Tibial artery (tissue), 4 donors: ENCODE measurements around the gene IFI6.
"Not testable (repeated sequence)": the region's sequence is repeated elsewhere in the genome, so short reads cannot be mapped to it uniquely, and the experiment has no call there.

Experiments used
- DNase-seq, 2 donors: peaks; one replicate each; pipeline ENCODE4 v3.0.0-alpha.2; 2019
- H3K27ac ChIP-seq, 2 donors: fragments of 200-600 bp; sonication (generic) in 1 of 2; 1 replicate in 1 of 2; 2 replicates in 1 of 2; pipeline ENCODE4 v1.5.1; 2018 to 2019; ENCODE audit warnings: mild to moderate bottlenecking in 1 of 2
- H3K27me3 ChIP-seq, 2 donors: fragments of 200-600 bp; sonication (generic) in 1 of 2; one replicate each; pipeline versions ENCODE4 v1.5.1 to v1.6.0; 2016 to 2019
- H3K36me3 ChIP-seq, 3 donors: fragments of 200-600 bp; sonication (generic) in 2 of 3; one replicate each; pipeline ENCODE4 v1.5.1; 2016 to 2019; ENCODE audit warnings: mild to moderate bottlenecking in 2 of 3
- H3K4me1 ChIP-seq, 4 donors: fragments of 200-600 bp; sonication (generic) in 2 of 4; 1 replicate in 3 of 4; 2 replicates in 1 of 4; pipeline ENCODE4 v1.5.1; 2016 to 2019
- H3K4me3 ChIP-seq, 2 donors: fragments of 200-600 bp; sonication (generic) in 1 of 2; 1 replicate in 1 of 2; 2 replicates in 1 of 2; pipeline ENCODE4 v1.5.1; 2018 to 2019; ENCODE audit warnings: mild to moderate bottlenecking in 2 of 2
- H3K9me3 ChIP-seq, 3 donors: fragments of 200-600 bp; sonication (generic) in 1 of 3; one replicate each; pipeline ENCODE4 v1.5.1; 2016 to 2019
- intact Hi-C: fragments of 100-400 bp; cut with DNase I; formaldehyde crosslinking; loops from one replicate; pipeline ENCODE4 v1.15.0; 2023; ENCODE audit warnings: low total_unique reads
- TF ChIP-seq, protein P1 (sequence below), 2 experiments: fragments of 200-600 bp in 1 of 2; fragments of 450-650 bp in 1 of 2; IDR thresholded peaks; one replicate each; pipeline ENCODE4 v1.5.1; 2017 to 2019; ENCODE audit warnings: antibody characterized with exemption in 2 of 2, mild to moderate bottlenecking in 1 of 2, moderate library complexity in 1 of 2

The IFI6 gene

DNA sequence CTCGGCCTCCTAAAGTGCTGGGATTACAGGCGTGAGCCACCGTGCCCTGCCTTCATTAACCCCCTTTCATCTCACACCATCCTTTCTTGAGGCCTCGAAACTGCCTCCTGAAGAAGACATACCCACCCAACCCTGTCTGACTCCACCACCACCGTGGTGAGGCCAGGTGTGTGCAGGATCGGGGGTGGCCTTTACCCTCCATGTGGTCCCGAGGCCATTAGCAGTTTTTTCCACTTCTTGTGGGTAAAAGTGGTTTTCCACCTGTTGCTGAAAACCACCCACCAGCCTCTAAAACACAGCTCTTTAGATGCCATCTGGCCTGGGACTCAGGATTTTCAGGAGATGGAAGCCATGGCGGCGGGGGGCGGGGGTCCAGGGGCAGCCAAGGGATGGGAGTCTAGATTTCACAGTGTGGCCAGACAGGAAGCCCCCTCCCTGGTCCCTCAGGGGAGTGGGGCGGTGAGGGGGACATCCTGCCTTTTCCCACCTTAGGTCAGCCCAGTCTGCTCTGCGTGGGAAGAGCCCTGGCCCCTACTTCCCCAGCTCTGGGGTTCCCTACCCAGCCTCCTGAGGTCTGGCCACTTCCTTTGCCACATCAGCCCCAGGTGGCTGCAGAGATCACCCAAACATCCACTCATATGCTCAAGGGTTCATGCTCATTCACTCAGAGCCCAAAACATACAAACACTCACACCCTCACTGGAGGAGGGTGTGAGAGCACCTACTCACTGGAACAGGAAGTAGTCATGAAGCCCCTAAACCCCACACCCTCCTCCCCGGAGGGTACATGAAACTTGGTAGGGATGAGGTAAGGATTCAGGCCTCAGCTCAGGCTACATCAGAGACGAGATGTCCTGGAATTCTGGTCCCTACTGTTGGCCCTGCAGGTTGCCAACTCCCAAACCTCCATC is 39.4 kb downstream of the IFI6 start:
- intact Hi-C loops: no loop called here
- TF ChIP-seq, protein P1, sequence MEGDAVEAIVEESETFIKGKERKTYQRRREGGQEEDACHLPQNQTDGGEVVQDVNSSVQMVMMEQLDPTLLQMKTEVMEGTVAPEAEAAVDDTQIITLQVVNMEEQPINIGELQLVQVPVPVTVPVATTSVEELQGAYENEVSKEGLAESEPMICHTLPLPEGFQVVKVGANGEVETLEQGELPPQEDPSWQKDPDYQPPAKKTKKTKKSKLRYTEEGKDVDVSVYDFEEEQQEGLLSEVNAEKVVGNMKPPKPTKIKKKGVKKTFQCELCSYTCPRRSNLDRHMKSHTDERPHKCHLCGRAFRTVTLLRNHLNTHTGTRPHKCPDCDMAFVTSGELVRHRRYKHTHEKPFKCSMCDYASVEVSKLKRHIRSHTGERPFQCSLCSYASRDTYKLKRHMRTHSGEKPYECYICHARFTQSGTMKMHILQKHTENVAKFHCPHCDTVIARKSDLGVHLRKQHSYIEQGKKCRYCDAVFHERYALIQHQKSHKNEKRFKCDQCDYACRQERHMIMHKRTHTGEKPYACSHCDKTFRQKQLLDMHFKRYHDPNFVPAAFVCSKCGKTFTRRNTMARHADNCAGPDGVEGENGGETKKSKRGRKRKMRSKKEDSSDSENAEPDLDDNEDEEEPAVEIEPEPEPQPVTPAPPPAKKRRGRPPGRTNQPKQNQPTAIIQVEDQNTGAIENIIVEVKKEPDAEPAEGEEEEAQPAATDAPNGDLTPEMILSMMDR (IDR thresholded peaks at IDR 0.05): no peak
- Histone ChIP-seq H3K27ac (no peak overlapping the region), H3K4me3 (no peak overlapping the region), H3K27me3 (peaks cover 0 to 27% of the 10 kb centered on the region in 2 donors), H3K9me3 (no peaks in the 10 kb centered on the region), H3K36me3 (no peaks in the 10 kb centered on the region), H3K4me1 (peaks cover 0 to 19% (median 12%) of the 10 kb centered on the region in 4 donors)
- DNase-seq: no peak

DNA sequence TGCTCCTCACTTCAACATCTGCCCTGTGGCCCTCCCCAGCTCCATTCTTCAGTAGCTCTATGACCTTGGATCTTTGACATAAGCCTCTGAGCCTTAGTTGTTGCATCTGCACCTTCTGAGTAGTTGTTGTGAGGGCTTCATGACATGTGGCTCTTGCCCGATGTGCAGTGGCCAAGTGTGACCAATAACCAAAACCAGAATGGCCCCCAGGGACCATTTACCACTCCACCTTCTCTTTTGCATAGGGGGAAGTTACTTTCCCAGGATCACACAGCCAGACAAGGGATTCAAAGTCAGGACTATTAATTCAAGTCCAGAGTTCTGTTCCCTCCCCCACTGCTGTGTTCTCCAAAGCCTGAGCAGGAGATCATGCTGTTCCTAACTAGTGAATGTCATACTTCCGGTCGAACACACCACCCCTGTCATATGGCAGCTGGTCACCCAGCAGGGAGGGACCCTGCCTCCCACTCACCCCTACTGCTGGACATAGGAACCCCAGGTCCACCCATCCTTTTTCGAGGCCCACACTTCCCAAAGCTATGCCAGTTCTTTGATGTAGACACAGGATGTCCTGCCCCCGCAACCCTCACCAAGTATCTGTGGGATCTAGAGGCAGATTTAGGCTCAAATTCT is 41.0 kb downstream of the IFI6 start:
- Histone ChIP-seq H3K27me3 (peaks cover 0 to 27% of the 10 kb centered on the region in 2 donors), H3K4me3 (no peak overlapping the region), H3K27ac (peak overlapping the region; percentile 13 to 50), H3K36me3 (no peaks in the 10 kb centered on the region), H3K4me1 (peaks cover 0 to 19% (median 12%) of the 10 kb centered on the region in 4 donors), H3K9me3 (no peaks in the 10 kb centered on the region)
- DNase-seq: peak in 1 of 2 donors; percentile 70
- TF ChIP-seq, protein P1 (IDR thresholded peaks at IDR 0.05): no peak
- intact Hi-C loops: no loop called here

DNA sequence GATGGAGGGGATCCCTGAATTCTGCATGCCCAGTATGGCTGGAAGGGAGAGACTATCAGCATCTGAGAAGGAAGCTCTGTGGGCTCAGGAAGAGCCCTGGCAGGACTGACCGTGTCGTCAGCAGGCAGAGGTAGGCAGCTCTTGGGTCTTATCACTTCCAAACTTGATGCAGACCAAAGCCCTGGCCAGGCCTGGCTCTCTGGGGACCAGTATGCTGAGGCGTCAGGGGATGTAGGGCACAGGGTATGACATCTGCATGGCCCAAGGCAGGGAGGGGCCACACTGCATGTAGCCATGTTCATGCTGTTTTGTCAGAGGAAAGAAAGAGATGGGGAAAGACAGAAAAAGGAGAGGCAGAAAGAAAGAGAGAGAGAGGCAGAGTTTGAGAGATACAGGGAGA is 43.3 kb downstream of the IFI6 start:
- Histone ChIP-seq H3K27ac (no peak overlapping the region), H3K36me3 (no peaks in the 10 kb centered on the region), H3K4me3 (no peak overlapping the region), H3K27me3 (peaks cover 0 to 13% of the 10 kb centered on the region in 2 donors), H3K9me3 (no peaks in the 10 kb centered on the region), H3K4me1 (peaks cover 0 to 9% (median 5%) of the 10 kb centered on the region in 4 donors)
- intact Hi-C loops: no loop called here
- TF ChIP-seq, protein P1 (IDR thresholded peaks at IDR 0.05): no peak
- no peak for DNase-seq

DNA sequence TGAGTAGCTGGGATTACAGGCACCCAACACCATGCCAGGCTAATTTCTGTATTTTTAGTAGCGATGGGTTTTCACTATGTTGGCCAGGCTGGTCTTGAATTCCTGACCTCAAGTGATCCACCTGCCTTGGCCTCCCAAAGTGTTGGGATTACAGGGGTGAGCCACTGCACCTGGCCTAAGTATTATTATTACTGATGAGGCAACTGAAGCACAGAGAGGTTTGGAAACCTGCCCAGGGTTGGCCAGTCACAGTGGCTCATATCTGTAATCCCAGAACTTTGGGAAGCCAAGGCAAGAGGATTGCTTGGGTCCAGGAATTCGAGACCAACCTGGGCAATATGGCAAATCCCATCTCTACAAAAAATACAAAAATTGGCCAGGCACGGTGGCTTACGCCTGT is 44.3 kb downstream of the IFI6 start:
- H3K4me1 ChIP-seq, intact Hi-C loops, DNase-seq, H3K27ac ChIP-seq, H3K4me3 ChIP-seq, H3K9me3 ChIP-seq, H3K27me3 ChIP-seq, H3K36me3 ChIP-seq: not testable (repeated sequence)

DNA sequence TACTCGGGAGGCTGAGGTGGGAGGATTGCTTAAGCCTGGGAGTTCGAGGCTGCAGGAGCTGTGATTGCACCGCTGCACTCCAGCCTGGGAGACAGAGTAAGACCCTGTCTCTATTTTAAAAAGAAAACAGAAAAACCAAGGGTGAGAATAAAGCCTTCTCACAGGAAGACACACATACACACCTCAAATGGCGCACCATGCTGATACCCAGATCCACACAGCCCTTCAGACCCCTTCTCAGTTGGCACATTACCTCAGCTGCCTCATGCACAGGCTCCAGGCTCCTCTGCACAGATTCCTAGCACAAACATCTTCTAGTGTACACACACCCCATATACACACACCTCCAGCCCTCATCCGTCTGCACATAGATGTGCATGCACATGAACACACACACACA is 44.9 kb downstream of the IFI6 start:
- Histone ChIP-seq H3K4me3 (no peak overlapping the region), H3K27me3 (no peaks in the 10 kb centered on the region), H3K27ac (no peak overlapping the region), H3K9me3 (no peaks in the 10 kb centered on the region), H3K36me3 (no peaks in the 10 kb centered on the region), H3K4me1 (peaks cover 0 to 5% (median 2%) of the 10 kb centered on the region in 4 donors)
- TF ChIP-seq, protein P1 (IDR thresholded peaks at IDR 0.05): no peak
- intact Hi-C loops: no loop called here
- no peak for DNase-seq
